ENCODE results near the gene ZBTB7A.

ZBTB7A gene

GRCh38 chr19:4066682-4067395 is at the start of gene ZBTB7A:
Gene ZBTB7A (minus strand): TSS chr19:4066899. CDS start chr19:4055232, 11,667 bp downstream.
- Histone ChIP-seq H3K36me3 (ENCODE audit: control insufficient read depth, low read depth, low read length) (no peaks in the 10 kb centered on the region), H3K9me3 (ENCODE audit: control insufficient read depth, low read depth, low read length) (no peaks in the 10 kb centered on the region), H3K9ac (ENCODE audit: low read length) (no peak within 1 kb of the TSS), H3K4me3 (ENCODE audit: low read length) (peak within 1 kb of the TSS; percentile 52), H3K27me3 (ENCODE audit: control insufficient read depth, insufficient read depth, low read length) (peaks cover 28% of the 10 kb centered on the region), H3K27ac (ENCODE audit: low read length) (no peak within 1 kb of the TSS), H3K4me1 (ENCODE audit: control insufficient read depth, low read depth, low read length) (peaks cover 5% of the 10 kb centered on the region)

- no peak overlapping the region for H3K4me3 ChIP-seq (ENCODE audit: low read length)
- H3K9ac ChIP-seq (ENCODE audit: low read length): no peak overlapping the region
- no peaks in the 10 kb centered on the region for H3K9me3 ChIP-seq (ENCODE audit: control insufficient read depth, low read depth, low read length)
- H3K27ac ChIP-seq (ENCODE audit: low read length): no peak overlapping the region
- peaks cover 46% of the 10 kb centered on the region for H3K36me3 ChIP-seq (ENCODE audit: control insufficient read depth, low read depth, low read length)
- H3K27me3 ChIP-seq (ENCODE audit: control insufficient read depth, insufficient read depth, low read length): no peaks in the 10 kb centered on the region
- H3K4me1 ChIP-seq (ENCODE audit: control insufficient read depth, low read depth, low read length): no peaks in the 10 kb centered on the region
These were observed 49.2 kb upstream of the ZBTB7A start for GRCh38 chr19:4115818-4116385.

GRCh38 chr19:4115050-4115817 is 48.5 kb upstream of the ZBTB7A start:
- Histone ChIP-seq H3K27ac (ENCODE audit: low read length) (no peak overlapping the region), H3K4me1 (ENCODE audit: control insufficient read depth, low read depth, low read length) (no peaks in the 10 kb centered on the region), H3K9me3 (ENCODE audit: control insufficient read depth, low read depth, low read length) (no peaks in the 10 kb centered on the region), H3K9ac (ENCODE audit: low read length) (no peak overlapping the region), H3K4me3 (ENCODE audit: low read length) (no peak overlapping the region), H3K36me3 (ENCODE audit: control insufficient read depth, low read depth, low read length) (peaks cover 47% of the 10 kb centered on the region), H3K27me3 (ENCODE audit: control insufficient read depth, insufficient read depth, low read length) (no peaks in the 10 kb centered on the region)

GRCh38 chr19:4114181-4114580 is 47.5 kb upstream of the ZBTB7A start:
- Histone ChIP-seq H3K4me3 (ENCODE audit: low read length) (no peak overlapping the region), H3K36me3 (ENCODE audit: control insufficient read depth, low read depth, low read length) (peaks cover 52% of the 10 kb centered on the region), H3K4me1 (ENCODE audit: control insufficient read depth, low read depth, low read length) (no peaks in the 10 kb centered on the region), H3K27ac (ENCODE audit: low read length) (no peak overlapping the region), H3K9me3 (ENCODE audit: control insufficient read depth, low read depth, low read length) (no peaks in the 10 kb centered on the region), H3K27me3 (ENCODE audit: control insufficient read depth, insufficient read depth, low read length) (no peaks in the 10 kb centered on the region), H3K9ac (ENCODE audit: low read length) (no peak overlapping the region)

- H3K27ac ChIP-seq (ENCODE audit: low read length): no peak overlapping the region
- no peak overlapping the region for H3K4me3 ChIP-seq (ENCODE audit: low read length)
- no peaks in the 10 kb centered on the region for H3K4me1 ChIP-seq (ENCODE audit: control insufficient read depth, low read depth, low read length)
- H3K9me3 ChIP-seq (ENCODE audit: control insufficient read depth, low read depth, low read length): no peaks in the 10 kb centered on the region
- no peak overlapping the region for H3K9ac ChIP-seq (ENCODE audit: low read length)
- H3K36me3 ChIP-seq (ENCODE audit: control insufficient read depth, low read depth, low read length): peaks cover 58% of the 10 kb centered on the region
- H3K27me3 ChIP-seq (ENCODE audit: control insufficient read depth, insufficient read depth, low read length): no peaks in the 10 kb centered on the region
These were observed 46.8 kb upstream of the ZBTB7A start for GRCh38 chr19:4113398-4114088.

GRCh38 chr19:4112367-4112766 is 45.7 kb upstream of the ZBTB7A start:
- H3K4me1 ChIP-seq (ENCODE audit: control insufficient read depth, low read depth, low read length): no peaks in the 10 kb centered on the region
- H3K9ac ChIP-seq (ENCODE audit: low read length): no peak overlapping the region
- no peaks in the 10 kb centered on the region for H3K9me3 ChIP-seq (ENCODE audit: control insufficient read depth, low read depth, low read length)
- no peaks in the 10 kb centered on the region for H3K27me3 ChIP-seq (ENCODE audit: control insufficient read depth, insufficient read depth, low read length)
- H3K27ac ChIP-seq (ENCODE audit: low read length): no peak overlapping the region
- H3K36me3 ChIP-seq (ENCODE audit: control insufficient read depth, low read depth, low read length): peaks cover 57% of the 10 kb centered on the region
- H3K4me3 ChIP-seq (ENCODE audit: low read length): no peak overlapping the region

GRCh38 chr19:4109626-4109945 is 42.9 kb upstream of the ZBTB7A start:
- H3K27ac ChIP-seq (ENCODE audit: low read length): no peak overlapping the region
- H3K9me3 ChIP-seq (ENCODE audit: control insufficient read depth, low read depth, low read length): no peaks in the 10 kb centered on the region
- H3K4me3 ChIP-seq (ENCODE audit: low read length): no peak overlapping the region
- H3K4me1 ChIP-seq (ENCODE audit: control insufficient read depth, low read depth, low read length): no peaks in the 10 kb centered on the region
- peaks cover 57% of the 10 kb centered on the region for H3K36me3 ChIP-seq (ENCODE audit: control insufficient read depth, low read depth, low read length)
- H3K27me3 ChIP-seq (ENCODE audit: control insufficient read depth, insufficient read depth, low read length): no peaks in the 10 kb centered on the region
- no peak overlapping the region for H3K9ac ChIP-seq (ENCODE audit: low read length)

GRCh38 chr19:4108767-4109625 is 42.3 kb upstream of the ZBTB7A start:
- no peak overlapping the region for H3K27ac ChIP-seq (ENCODE audit: low read length)
- H3K27me3 ChIP-seq (ENCODE audit: control insufficient read depth, insufficient read depth, low read length): no peaks in the 10 kb centered on the region
- no peaks in the 10 kb centered on the region for H3K9me3 ChIP-seq (ENCODE audit: control insufficient read depth, low read depth, low read length)
- H3K9ac ChIP-seq (ENCODE audit: low read length): no peak overlapping the region
- peaks cover 57% of the 10 kb centered on the region for H3K36me3 ChIP-seq (ENCODE audit: control insufficient read depth, low read depth, low read length)
- H3K4me1 ChIP-seq (ENCODE audit: control insufficient read depth, low read depth, low read length): no peaks in the 10 kb centered on the region
- H3K4me3 ChIP-seq (ENCODE audit: low read length): no peak overlapping the region

GRCh38 chr19:4103080-4103433 is 36.4 kb upstream of the ZBTB7A start:
- Histone ChIP-seq H3K36me3 (ENCODE audit: control insufficient read depth, low read depth, low read length) (peaks cover 65% of the 10 kb centered on the region), H3K27me3 (ENCODE audit: control insufficient read depth, insufficient read depth, low read length) (no peaks in the 10 kb centered on the region), H3K27ac (ENCODE audit: low read length) (no peak overlapping the region)

GRCh38 chr19:4102339-4103079 is 35.8 kb upstream of the ZBTB7A start:
- Histone ChIP-seq H3K27ac (ENCODE audit: low read length) (no peak overlapping the region), H3K27me3 (ENCODE audit: control insufficient read depth, insufficient read depth, low read length) (no peaks in the 10 kb centered on the region), H3K4me1 (ENCODE audit: control insufficient read depth, low read depth, low read length) (no peaks in the 10 kb centered on the region), H3K4me3 (ENCODE audit: low read length) (no peak overlapping the region), H3K9ac (ENCODE audit: low read length) (no peak overlapping the region), H3K9me3 (ENCODE audit: control insufficient read depth, low read depth, low read length) (no peaks in the 10 kb centered on the region), H3K36me3 (ENCODE audit: control insufficient read depth, low read depth, low read length) (peaks cover 65% of the 10 kb centered on the region)

More at GRCh38 chr19:4103080-4103433, 36.4 kb upstream of the ZBTB7A start:
- no peak overlapping the region for H3K9ac ChIP-seq (ENCODE audit: low read length)
- no peak overlapping the region for H3K4me3 ChIP-seq (ENCODE audit: low read length)
- no peaks in the 10 kb centered on the region for H3K4me1 ChIP-seq (ENCODE audit: control insufficient read depth, low read depth, low read length)
- no peaks in the 10 kb centered on the region for H3K9me3 ChIP-seq (ENCODE audit: control insufficient read depth, low read depth, low read length)
